GM18526 (cell line): Measurements from ENCODE around the gene PXDN.

Experiments used
- POLR2A ChIP-seq: IDR thresholded peaks from 3 replicates; pipeline ENCODE4 v1.6.1; 2011; ENCODE audit not compliant: insufficient read length; ENCODE audit errors: extremely low read depth

PXDN gene

GRCh38 chr2:1739322-1739957, 4.9 kb downstream of the PXDN start:
- no peak for TF ChIP-seq POLR2A

- no peak for TF ChIP-seq POLR2A
Measured at GRCh38 chr2:1738646-1739302, 5.5 kb downstream of the PXDN start.

- TF ChIP-seq POLR2A: no peak
Measured at GRCh38 chr2:1738163-1738562, 6.2 kb downstream of the PXDN start.

GRCh38 chr2:1736997-1737480, 7.3 kb downstream of the PXDN start:
- no peak for TF ChIP-seq POLR2A

GRCh38 chr2:1736045-1736444, 8.3 kb downstream of the PXDN start:
- no peak for TF ChIP-seq POLR2A

- no peak for TF ChIP-seq POLR2A
Measured at GRCh38 chr2:1731963-1732768, 12.1 kb downstream of the PXDN start.

- TF ChIP-seq POLR2A: no peak
Measured at GRCh38 chr2:1731447-1731962, 12.8 kb downstream of the PXDN start.

- TF ChIP-seq POLR2A: no peak
Measured at GRCh38 chr2:1730015-1730927, 14.0 kb downstream of the PXDN start.

- TF ChIP-seq POLR2A: no peak
Measured at GRCh38 chr2:1729242-1729641, 15.1 kb downstream of the PXDN start.

- no peak for TF ChIP-seq POLR2A
Measured at GRCh38 chr2:1728821-1729220, 15.5 kb downstream of the PXDN start.

GRCh38 chr2:1727796-1728474, 16.4 kb downstream of the PXDN start:
- TF ChIP-seq POLR2A: no peak

GRCh38 chr2:1727101-1727771, 17.1 kb downstream of the PXDN start:
- TF ChIP-seq POLR2A: no peak

- no peak for TF ChIP-seq POLR2A
Measured at GRCh38 chr2:1726558-1726957, 17.8 kb downstream of the PXDN start.

GRCh38 chr2:1723397-1724042, 20.8 kb downstream of the PXDN start:
- TF ChIP-seq POLR2A: no peak

GRCh38 chr2:1722692-1723091, 21.6 kb downstream of the PXDN start:
- no peak for TF ChIP-seq POLR2A
